HG02943 (cell line): ENCODE measurements around the gene CIB4.

Source experiments
- ATAC-seq: cut with Tn5 transposase; IDR thresholded peaks from one replicate; pipeline ENCODE4 v1.9.1; 2021; ENCODE audit warnings: mild to moderate bottlenecking, low read depth, moderate library complexity; ENCODE audit not compliant: unreplicated experiment

Gene CIB4

GRCh38 chr2:26587994-26588393 lies 53.2 kb downstream of the CIB4 start:
- no peak for ATAC-seq

GRCh38 chr2:26585966-26586365 lies 55.2 kb downstream of the CIB4 start:
- no peak for ATAC-seq

DNA sequence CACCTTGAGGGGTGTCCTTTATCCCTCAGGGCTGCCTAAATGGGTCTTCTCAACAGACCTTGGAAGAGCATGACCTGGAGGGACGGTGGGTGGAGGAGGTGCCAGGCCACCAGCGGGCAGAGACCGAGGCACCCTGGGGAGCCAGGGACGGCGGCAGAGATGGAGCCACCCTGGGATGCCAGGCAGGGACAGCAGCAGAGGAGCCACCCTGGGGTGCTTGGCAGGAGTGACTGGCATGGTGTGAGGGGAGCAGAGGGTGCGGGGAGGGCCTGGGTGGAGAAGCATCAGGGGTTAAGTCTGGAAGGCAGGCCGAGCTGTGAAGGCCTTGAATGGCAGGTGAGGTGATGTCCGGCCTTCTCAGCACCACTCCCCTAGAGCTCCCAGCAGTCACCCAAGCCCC lies 56.1 kb downstream of the CIB4 start:
- no peak for ATAC-seq

DNA sequence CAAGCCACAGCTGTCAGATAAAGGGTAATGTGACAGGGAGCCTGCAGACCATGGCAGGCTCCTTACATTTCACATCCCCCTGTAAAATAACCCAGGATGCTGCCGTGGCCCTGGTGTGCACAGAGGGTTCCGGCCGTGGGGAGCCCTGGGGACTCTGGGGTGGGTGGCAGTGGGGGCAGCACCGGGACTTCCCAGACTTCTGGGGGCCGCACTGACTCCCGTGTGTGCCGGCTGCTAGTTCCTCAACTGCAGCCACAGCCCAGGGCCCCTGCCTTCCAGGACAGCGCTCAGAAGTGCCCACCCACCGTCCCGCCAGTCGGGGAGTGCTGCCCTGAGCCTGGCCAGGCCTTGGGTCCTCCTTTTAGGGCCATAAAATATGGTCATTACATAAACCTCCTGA lies 56.5 kb downstream of the CIB4 start:
- ATAC-seq, result no peak

DNA sequence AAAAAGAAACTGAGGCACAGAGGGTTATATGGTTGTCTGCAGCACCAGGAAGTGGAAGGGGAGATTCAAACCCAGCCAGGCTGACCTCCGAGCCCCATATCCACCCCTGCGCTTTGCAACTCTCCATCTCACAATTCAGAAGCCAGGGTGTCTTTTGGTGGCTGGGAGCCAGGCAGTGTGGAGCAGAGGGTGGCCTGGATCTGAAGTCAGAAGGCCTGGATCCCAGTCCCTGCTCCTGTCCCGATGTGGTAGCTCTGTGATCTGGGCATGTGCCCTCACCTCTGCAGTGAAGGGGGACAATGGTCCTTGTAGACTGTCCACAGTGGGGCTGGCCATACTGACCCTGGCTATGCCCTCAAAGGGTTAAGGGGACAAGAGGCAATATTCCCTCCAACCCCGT lies 57.0 kb downstream of the CIB4 start:
- ATAC-seq, result no peak

DNA sequence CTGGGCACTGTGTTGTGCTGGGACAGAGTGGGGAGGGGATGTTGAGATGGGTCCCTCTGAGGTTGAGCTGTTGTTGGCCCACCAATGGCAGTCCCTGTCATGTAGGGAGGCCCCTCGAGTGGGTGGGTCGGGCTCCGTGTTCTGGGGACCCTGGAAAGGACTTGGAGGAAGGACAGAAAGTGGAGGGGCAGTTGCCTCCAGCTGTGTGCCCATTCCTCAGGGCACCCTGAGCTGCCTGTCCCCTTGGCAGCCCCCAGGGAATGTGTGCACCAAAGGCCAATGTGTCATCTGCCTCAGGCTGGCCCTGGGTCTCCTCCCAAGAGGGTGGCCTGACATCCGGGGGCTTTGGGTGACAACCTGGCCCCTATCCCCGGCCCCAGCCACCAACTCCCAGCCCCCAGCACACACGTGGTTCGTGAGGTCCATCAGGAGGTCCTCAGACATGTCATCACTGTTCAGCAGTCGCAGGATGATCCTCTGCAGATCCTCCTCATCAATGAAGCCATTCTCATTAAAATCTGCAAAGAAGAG lies 57.7 kb downstream of the CIB4 start:
- ATAC-seq, result no peak

- ATAC-seq, result no peak
Measured at GRCh38 chr2:26582890-26583289, 58.3 kb downstream of the CIB4 start.

DNA sequence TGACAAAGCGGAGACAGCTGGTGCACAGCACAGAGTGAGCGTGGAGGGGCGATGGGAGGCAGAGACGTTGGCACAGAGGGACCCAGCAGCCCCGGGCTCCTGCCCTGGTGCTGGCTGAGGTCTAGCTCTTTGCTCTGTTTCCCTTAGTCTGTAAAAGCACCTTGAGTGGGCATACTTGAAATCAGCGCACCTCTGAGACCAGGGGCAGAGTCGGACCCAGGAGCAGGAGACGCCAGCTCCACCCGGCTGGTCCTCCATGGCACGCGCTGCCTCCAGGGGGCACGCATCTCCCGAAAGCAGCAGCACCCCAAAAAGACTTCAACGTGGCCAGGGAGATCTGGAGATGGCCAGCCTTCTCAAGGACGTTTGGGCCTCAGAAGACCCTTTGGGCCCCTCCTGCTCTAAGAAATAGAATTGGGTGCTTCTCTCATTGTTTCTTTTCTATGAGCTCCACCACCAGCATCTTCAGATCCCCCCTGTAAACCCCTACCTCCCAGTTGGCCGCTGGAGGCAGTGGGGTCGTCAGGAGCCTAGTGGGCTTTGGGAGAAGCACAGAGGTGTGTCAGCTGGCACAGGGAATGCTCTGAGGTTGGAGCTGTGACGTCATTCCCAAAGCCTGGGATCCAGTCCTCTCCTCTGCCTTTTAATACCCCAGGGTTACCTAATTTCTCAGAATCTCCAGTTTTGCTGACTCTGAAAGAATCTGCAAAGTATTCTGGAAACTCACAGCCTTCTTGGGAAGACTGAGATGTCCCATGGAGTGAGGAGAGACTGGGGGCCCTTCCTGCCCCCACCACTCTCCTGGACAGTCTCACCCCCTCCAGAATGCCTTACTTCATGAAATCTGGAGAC lies 58.9 kb downstream of the CIB4 start:
- no peak for ATAC-seq

GRCh38 chr2:26581266-26581990 lies 59.7 kb downstream of the CIB4 start:
- ATAC-seq, result no peak

- no peak for ATAC-seq
Measured at GRCh38 chr2:26580751-26581150, 60.4 kb downstream of the CIB4 start.

DNA sequence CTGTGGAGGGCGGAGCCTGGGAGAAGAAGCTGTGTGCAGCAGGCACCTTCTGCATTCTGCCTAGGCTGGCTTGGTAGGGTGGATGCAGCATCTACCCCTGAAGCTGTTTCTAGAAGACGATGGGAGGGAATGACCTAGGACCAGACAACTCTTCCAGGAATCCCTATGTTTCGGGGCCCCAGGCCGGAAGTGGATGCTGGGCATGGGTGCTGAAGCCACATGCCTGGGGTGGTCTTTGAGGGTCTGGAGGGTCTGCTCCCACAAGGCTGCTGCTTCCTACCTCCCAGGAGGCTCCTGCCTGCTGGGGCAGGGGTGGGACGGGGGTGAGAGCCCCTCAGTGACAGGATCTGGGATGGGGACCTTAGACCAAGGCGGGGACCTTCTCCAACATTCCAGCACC lies 61.0 kb downstream of the CIB4 start:
- no peak for ATAC-seq

- ATAC-seq, result no peak
Measured at GRCh38 chr2:26579723-26580040, 61.5 kb downstream of the CIB4 start.

GRCh38 chr2:26579025-26579722 lies 62.0 kb downstream of the CIB4 start:
- ATAC-seq, result no peak

DNA sequence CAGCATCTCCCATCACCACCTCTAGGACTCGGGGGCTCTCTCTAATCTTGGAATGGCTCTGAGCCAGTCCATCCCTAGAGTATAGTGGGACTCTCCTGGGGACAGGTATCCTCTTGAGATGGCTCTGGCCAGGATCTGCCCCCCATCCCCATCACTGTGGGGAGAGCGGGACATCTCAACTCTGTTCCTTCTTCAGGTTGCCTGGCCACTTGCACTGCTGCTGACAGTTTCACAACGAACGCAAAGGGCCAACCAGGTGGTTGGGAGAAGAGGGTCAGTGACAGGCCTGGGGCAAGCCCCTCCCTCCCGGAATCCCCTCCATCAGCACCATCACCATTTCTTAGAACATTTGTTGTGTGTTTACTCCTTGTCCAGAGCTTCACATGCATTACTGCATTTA lies 62.6 kb downstream of the CIB4 start:
- no peak for ATAC-seq

DNA sequence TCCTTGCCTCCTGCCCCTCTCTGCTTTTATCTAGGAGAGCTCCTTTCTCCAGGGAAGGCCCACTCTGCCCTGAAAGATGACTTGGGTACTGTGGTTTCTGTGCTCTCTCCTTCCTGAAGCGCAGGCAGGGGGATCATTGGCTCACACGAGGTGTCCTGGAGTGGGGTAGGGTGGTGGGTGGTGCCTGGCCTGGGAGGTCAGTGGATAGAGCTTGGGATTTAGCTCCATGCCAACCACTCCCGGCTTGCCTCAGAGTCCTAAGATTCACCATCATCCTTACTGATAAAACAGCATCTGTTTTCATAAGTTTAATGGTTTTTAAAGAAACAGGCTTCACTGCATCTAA lies 63.1 kb downstream of the CIB4 start:
- ATAC-seq, result no peak

- ATAC-seq, result no peak
Measured at GRCh38 chr2:26577442-26578112, 63.6 kb downstream of the CIB4 start.

- no peak for ATAC-seq
Measured at GRCh38 chr2:26576565-26577441, 64.4 kb downstream of the CIB4 start.

GRCh38 chr2:26575836-26576564 lies 65.2 kb downstream of the CIB4 start:
- no peak for ATAC-seq

DNA sequence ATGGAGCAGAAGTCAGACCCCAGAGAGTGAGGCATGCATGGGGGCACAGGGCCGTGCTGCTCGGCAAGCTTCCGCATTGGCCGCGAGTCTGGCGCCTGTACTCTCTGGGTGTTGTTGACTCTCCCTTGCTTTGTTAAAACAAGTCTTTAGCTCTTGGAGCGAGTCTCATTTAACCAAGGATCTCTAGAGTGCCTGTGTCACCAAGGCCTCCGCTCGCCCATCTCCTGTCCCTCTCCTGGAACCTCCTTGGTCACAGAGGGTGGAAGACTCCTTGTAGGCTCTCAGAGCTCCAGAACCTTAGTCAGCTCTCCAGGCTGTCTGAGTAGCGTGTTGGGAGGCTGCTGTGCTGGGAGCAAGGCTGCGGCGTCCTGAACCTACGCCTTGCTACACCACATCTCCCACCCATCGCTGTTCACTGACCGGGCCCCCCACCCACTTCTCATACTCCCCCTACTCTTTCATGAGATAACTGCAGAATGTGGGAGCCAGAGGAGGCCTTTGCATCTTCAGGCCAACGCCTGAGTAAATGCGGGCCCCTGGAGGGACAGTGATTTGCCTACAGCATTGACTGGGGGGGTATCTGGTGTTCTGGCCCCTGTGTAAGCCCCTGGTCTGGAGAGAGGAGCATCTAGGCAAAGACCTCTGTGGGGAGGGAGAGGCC lies 66.1 kb downstream of the CIB4 start:
- no peak for ATAC-seq
